Loucy (cell line): ENCODE measurements around the gene EEF1A2.

Source experiments
- EZH2phosphoT487 ChIP-seq: fragments of 200-600 bp; IDR thresholded peaks from 2 replicates; pipeline ENCODE4 v1.6.1; 2018; ENCODE audit warnings: antibody characterized with exemption, mild to moderate bottlenecking, moderate library complexity, borderline replicate concordance
- TF ChIP-seq, protein P1 (sequence below): fragments of 200-600 bp; sonication (generic); conservative IDR thresholded peaks from 2 replicates; pipeline ENCODE4 v1.5.1; 2014; ENCODE audit warnings: mild to moderate bottlenecking, antibody characterized with exemption, low read length

DNA sequence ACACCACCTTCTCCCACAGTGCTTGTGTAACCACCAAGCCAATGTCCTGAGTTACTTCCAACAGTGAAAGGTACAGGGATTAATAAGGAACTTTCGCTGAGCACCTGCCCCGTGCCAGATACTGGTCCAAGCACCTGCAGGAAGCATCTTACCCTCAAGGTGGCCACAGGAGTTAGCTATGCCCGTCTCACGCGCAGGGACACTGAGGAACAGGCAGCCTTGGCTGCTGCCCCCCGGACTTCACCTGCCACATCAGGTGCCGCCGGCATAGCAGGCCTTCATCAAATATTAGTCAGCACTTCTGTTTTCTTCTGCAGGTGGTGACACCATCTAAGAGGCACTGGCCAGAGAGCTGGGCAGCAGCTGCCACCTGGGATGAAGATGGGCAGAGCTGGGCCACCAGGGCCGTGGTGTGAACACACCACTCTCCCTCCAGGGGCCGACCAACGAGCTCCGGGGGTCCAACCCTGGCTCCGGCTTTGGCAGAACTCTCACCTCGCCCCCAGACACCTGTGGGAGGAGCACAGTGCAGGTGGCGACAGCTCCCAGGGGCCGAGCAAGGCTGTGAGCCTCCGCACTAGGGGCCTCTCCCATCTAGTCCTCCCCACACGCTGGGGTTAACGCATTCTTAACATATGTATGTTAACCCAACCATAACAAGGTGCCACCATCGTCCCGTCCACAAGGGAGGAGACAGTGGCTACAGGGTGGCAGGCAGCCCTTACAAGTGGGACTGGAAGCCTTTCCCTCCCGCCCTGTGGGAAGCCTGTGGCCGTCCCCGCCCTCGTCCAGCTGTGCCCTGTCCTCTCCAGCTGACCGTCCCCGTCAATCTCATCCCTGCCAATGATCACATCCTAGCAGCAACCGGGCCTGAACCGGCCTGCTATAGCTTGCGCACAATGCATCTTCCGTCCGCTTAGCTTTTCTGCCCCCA, 18.8 kb upstream of the EEF1A2 start:
- TF ChIP-seq, protein P1, sequence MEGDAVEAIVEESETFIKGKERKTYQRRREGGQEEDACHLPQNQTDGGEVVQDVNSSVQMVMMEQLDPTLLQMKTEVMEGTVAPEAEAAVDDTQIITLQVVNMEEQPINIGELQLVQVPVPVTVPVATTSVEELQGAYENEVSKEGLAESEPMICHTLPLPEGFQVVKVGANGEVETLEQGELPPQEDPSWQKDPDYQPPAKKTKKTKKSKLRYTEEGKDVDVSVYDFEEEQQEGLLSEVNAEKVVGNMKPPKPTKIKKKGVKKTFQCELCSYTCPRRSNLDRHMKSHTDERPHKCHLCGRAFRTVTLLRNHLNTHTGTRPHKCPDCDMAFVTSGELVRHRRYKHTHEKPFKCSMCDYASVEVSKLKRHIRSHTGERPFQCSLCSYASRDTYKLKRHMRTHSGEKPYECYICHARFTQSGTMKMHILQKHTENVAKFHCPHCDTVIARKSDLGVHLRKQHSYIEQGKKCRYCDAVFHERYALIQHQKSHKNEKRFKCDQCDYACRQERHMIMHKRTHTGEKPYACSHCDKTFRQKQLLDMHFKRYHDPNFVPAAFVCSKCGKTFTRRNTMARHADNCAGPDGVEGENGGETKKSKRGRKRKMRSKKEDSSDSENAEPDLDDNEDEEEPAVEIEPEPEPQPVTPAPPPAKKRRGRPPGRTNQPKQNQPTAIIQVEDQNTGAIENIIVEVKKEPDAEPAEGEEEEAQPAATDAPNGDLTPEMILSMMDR, result no peak
- no peak for TF ChIP-seq EZH2phosphoT487
